ENCODE measurements around the gene TCP10L.

TCP10L gene

GRCh38 chr21:32590130-32590529, 4.8 kb upstream of the TCP10L start:
- CTCF ChIA-PET, result interaction anchor here (4.4 kb wide), 1 partner anchor 11 kb away, joined by 21 read pairs; no protein-coding TSS in a partner anchor
- POLR2A ChIA-PET, result no interaction called here
- no peak for DNase-seq (ENCODE audit: extremely low spot score)
- TF ChIP-seq, protein P1, sequence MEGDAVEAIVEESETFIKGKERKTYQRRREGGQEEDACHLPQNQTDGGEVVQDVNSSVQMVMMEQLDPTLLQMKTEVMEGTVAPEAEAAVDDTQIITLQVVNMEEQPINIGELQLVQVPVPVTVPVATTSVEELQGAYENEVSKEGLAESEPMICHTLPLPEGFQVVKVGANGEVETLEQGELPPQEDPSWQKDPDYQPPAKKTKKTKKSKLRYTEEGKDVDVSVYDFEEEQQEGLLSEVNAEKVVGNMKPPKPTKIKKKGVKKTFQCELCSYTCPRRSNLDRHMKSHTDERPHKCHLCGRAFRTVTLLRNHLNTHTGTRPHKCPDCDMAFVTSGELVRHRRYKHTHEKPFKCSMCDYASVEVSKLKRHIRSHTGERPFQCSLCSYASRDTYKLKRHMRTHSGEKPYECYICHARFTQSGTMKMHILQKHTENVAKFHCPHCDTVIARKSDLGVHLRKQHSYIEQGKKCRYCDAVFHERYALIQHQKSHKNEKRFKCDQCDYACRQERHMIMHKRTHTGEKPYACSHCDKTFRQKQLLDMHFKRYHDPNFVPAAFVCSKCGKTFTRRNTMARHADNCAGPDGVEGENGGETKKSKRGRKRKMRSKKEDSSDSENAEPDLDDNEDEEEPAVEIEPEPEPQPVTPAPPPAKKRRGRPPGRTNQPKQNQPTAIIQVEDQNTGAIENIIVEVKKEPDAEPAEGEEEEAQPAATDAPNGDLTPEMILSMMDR (IDR thresholded peaks at IDR 0.05; ENCODE audit: control extremely low read depth, extremely low read depth, low read depth, missing control alignments), result no peak

GRCh38 chr21:32587651-32588050, 2.3 kb upstream of the TCP10L start:
- ChIA-PET CTCF (interaction anchor here (1.1 to 1.9 kb wide), 2 partner anchors 13 to 19 kb away, joined by 6 to 9 read pairs; no protein-coding TSS in a partner anchor), POLR2A (no interaction called here)
- DNase-seq (ENCODE audit: extremely low spot score), result no peak
- TF ChIP-seq, protein P1 (IDR thresholded peaks at IDR 0.05; ENCODE audit: control extremely low read depth, extremely low read depth, low read depth, missing control alignments), result no peak

GRCh38 chr21:32587120-32587519, 1.8 kb upstream of the TCP10L start:
- ChIA-PET CTCF (interaction anchor here (1.1 to 1.9 kb wide), 2 partner anchors 14 to 18 kb away, joined by 6 to 9 read pairs; no protein-coding TSS in a partner anchor), POLR2A (no interaction called here)
- TF ChIP-seq, protein P1 (IDR thresholded peaks at IDR 0.05; ENCODE audit: control extremely low read depth, extremely low read depth, low read depth, missing control alignments), result no peak
- no peak for DNase-seq (ENCODE audit: extremely low spot score)

GRCh38 chr21:32585970-32586369, 647 bp upstream of the TCP10L start:
- DNase-seq (ENCODE audit: extremely low spot score), result no peak
- TF ChIP-seq, protein P1 (IDR thresholded peaks at IDR 0.05; ENCODE audit: control extremely low read depth, extremely low read depth, low read depth, missing control alignments), result no peak
- ChIA-PET CTCF (interaction anchor here (1.0 kb wide), 1 partner anchor 17 kb away, joined by 5 read pairs; no protein-coding TSS in a partner anchor), POLR2A (no interaction called here)

DNA sequence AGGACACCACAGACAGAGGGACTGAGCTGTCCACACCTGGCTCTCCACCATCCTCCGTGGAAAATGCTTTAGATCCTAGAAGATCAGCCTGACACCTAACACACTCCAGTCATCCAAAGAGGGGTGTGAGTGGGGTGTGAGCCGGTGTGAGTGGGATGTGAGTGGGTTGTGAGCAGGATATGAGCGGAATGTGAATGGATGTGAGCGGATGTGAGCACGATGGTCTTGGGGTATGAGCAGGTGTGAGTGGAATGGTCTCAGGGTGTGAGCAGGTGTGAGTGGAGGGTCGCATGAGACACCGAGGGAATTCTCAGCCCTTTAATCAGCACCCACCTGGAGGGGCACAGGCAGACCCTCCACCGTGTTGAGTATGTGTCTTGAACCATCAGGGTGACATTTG, 851 bp downstream of the TCP10L start:
- TF ChIP-seq, protein P1 (IDR thresholded peaks at IDR 0.05; ENCODE audit: control extremely low read depth, extremely low read depth, low read depth, missing control alignments), result no peak
- ChIA-PET POLR2A (no interaction called here), CTCF (interaction anchor here (1.8 kb wide), 1 partner anchor 17 kb away, joined by 10 read pairs; no protein-coding TSS in a partner anchor)
- DNase-seq (ENCODE audit: extremely low spot score), result no peak

DNA sequence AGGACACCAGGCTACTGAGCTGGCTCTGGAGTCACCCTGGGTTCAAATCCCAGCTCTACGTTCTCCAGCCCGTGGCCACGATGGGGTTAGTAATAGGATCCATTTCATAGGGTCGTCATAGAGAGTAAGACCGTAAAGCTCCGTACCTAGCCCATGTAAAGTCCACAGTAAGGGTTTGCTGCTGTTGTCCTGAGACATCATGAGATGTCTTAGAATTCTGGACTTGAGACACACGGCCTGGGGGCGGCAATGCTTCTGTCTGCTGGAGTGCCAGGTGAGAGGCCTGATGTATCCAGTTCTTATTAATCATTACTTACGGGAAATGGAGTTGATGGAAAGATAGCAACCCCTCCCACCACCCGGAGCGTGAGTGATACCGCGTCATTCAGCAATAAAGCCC, 3.6 kb downstream of the TCP10L start:
- TF ChIP-seq, protein P1 (IDR thresholded peaks at IDR 0.05; ENCODE audit: control extremely low read depth, extremely low read depth, low read depth, missing control alignments), result no peak
- CTCF ChIA-PET, result interaction anchor here (1.7 to 2.1 kb wide), 3 partner anchors 11 to 20 kb away, joined by 5 to 11 read pairs (median 8); no protein-coding TSS in a partner anchor
- DNase-seq (ENCODE audit: extremely low spot score), result no peak
- POLR2A ChIA-PET, result no interaction called here
